Mammary epithelial cell (primary cell): Measurements from ENCODE around the gene PTGER2.

Experiments
- CTCF ChIP-seq, 2 donors: IDR thresholded peaks in 1 of 2; conservative IDR thresholded peaks in 1 of 2; 2 replicates each; pipeline ENCODE4 v1.5.1; 2011 to 2012; ENCODE audit warnings: inconsistent platforms in 2 of 2, low read length in 2 of 2, mild to moderate bottlenecking in 2 of 2, control low read depth in 1 of 2, low read depth in 1 of 2; ENCODE audit not compliant: insufficient read depth in 1 of 2; ENCODE audit errors: extremely low read depth in 1 of 2
- EZH2 ChIP-seq: IDR thresholded peaks from 2 replicates; pipeline ENCODE4 v1.6.1; 2012; ENCODE audit warnings: low read length, inconsistent platforms, borderline replicate concordance

GRCh38 chr14:52342849-52343596, 28.9 kb downstream of the PTGER2 start:
- TF ChIP-seq CTCF (conservative IDR thresholded peaks at IDR 0.05 in 1 of 2, IDR thresholded peaks at IDR 0.05 in 1 of 2; ENCODE audit: extremely low read depth in 1 of 2, insufficient read depth in 1 of 2, low read depth in 1 of 2, low read length in 2 of 2): no peak
- no peak for TF ChIP-seq EZH2
